NB4 (cell line): Measurements from ENCODE around the gene STK10.
"Not testable (repeated sequence)": the region's sequence is repeated elsewhere in the genome, so short reads cannot be mapped to it uniquely, and the experiment has no call there.

Source experiments
- DNase-seq: peaks from one replicate; pipeline ENCODE4 v3.0.0; 2010; ENCODE audit warnings: low read depth
- H3K4me3 ChIP-seq: one replicate; pipeline ENCODE4 v1.5.1; 2011; ENCODE audit warnings: mild to moderate bottlenecking, low read depth, low read length, moderate library complexity
- MYC ChIP-seq: IDR thresholded peaks from 2 replicates; pipeline ENCODE4 v1.6.1; 2011; ENCODE audit warnings: low read depth, low read length
- POLR2A ChIP-seq: IDR thresholded peaks from 2 replicates; pipeline ENCODE4 v1.6.1; 2011; ENCODE audit warnings: mild to moderate bottlenecking; ENCODE audit not compliant: insufficient read length; ENCODE audit errors: extremely low read depth
- TF ChIP-seq, protein P1 (sequence below): IDR thresholded peaks from 2 replicates; pipeline ENCODE4 v1.6.1; 2011; ENCODE audit warnings: low read depth, low read length
- TF ChIP-seq, protein P2 (sequence below): IDR thresholded peaks from one replicate; pipeline ENCODE4 v1.5.1; 2012; ENCODE audit warnings: low read depth, low read length

The STK10 gene

DNA sequence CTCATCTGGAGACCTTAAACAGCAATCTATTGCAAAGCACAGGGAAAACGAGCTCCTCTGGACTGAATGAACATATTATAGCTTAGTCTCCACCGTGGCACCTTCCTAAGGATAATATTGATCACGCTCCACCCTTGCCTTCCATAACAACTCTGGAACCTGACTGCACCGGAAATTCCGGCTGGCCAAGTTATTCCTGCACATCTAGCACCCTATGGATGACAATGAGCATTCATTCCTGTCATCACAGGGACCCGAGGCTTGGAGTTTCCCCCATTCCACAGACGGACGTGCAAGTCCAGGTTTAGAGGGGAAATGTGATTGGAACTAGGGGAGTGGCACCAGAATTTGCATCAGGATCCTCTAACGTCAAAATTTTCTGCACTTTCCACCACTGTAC lies 27.5 kb downstream of the STK10 start:
- H3K4me3 ChIP-seq: no peak overlapping the region
- DNase-seq: no peak
- TF ChIP-seq, protein P1, sequence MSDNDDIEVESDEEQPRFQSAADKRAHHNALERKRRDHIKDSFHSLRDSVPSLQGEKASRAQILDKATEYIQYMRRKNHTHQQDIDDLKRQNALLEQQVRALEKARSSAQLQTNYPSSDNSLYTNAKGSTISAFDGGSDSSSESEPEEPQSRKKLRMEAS: no peak
- TF ChIP-seq POLR2A (no peak), MYC (no peak)
- TF ChIP-seq, protein P2, sequence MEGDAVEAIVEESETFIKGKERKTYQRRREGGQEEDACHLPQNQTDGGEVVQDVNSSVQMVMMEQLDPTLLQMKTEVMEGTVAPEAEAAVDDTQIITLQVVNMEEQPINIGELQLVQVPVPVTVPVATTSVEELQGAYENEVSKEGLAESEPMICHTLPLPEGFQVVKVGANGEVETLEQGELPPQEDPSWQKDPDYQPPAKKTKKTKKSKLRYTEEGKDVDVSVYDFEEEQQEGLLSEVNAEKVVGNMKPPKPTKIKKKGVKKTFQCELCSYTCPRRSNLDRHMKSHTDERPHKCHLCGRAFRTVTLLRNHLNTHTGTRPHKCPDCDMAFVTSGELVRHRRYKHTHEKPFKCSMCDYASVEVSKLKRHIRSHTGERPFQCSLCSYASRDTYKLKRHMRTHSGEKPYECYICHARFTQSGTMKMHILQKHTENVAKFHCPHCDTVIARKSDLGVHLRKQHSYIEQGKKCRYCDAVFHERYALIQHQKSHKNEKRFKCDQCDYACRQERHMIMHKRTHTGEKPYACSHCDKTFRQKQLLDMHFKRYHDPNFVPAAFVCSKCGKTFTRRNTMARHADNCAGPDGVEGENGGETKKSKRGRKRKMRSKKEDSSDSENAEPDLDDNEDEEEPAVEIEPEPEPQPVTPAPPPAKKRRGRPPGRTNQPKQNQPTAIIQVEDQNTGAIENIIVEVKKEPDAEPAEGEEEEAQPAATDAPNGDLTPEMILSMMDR: no peak

DNA sequence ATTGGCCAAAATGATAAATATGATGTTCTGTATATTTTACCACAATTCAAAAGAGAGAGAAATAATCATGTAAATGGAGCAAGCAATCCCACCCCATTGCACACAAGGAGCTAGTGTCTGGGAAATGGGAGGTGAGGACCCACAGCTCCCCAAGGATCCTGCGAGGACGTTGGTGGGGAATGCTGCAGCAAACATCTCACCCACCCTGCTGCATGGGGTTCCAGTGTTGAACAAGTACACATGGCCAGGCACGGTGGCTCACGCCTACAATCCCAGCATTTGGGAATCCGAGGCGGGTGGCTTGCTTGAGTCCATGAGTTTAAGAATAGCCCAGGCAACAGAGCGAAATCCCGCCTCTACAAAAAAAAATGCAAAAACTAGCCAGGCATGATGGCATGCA lies 29.0 kb downstream of the STK10 start:
- H3K4me3 ChIP-seq: no peak overlapping the region
- DNase-seq: no peak
- TF ChIP-seq POLR2A (no peak), MYC (no peak)
- TF ChIP-seq, protein P2: no peak
- TF ChIP-seq, protein P1: no peak

DNA sequence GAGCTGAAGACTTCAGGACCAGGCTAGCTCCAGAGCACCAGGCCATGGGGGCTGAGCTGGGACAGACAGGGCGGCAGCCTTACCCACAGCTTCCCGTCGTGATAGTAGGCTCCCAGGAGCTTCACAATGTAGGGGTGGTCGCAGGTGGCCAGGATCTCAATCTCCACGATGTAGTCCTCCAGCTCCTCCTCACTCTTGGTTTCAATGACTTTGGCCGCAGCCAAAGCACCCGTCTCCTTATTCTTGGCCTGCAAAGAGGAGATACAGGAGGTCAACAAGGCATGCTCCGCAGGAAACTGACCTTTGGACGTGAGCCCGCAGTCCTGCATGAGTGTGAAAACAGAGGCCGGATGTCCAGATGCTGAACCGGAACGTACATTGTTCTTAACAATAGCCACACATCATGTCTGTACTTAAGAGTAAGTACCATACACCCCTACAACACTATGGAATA lies 31.5 kb downstream of the STK10 start:
- TF ChIP-seq, protein P2: no peak
- no peak for TF ChIP-seq MYC
- TF ChIP-seq, protein P1: no peak
- TF ChIP-seq POLR2A: no peak
- DNase-seq: no peak
- H3K4me3 ChIP-seq: no peak overlapping the region

DNA sequence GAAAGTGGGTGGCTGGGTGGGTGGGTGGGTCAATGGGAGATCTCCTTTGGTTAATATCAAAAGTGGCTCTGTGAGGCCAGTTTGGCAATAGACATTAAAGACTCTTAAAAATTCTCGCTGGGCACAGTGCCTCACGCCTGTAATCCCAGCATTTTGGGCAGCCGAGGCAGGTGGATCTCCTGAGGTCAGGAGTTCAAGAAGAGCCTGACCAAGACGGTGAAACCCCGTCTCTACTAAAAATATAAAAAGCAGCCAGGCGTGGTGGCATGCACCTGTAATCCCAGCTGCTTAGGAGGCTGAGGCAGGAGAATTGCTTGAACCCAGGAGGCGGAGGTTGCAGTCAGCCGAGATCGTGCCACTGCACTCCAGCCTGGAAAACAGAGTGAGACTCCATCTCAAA lies 32.9 kb downstream of the STK10 start:
- not testable (repeated sequence) for H3K4me3 ChIP-seq, DNase-seq

DNA sequence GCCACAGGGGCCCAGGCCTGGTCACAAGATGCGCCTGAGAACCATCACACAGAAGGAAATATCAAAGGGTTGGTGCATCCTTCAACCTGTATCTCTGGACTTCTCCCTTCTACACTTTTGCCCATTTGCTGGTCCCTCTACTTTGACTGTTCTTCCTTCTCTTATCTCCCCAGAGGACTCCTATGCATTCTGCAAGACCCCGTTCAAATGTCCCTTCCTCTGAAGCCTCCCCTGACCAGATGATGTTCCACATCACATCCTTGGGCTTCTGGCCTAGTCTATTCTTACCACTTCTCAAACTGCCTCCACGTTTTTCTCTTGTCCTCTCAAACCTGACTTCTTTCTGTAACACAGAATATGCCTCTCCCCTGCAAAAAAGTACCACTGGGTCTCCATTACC lies 34.3 kb downstream of the STK10 start:
- no peak overlapping the region for H3K4me3 ChIP-seq
- TF ChIP-seq, protein P1: no peak
- TF ChIP-seq POLR2A: no peak
- TF ChIP-seq, protein P2: no peak
- no peak for TF ChIP-seq MYC
- no peak for DNase-seq

DNA sequence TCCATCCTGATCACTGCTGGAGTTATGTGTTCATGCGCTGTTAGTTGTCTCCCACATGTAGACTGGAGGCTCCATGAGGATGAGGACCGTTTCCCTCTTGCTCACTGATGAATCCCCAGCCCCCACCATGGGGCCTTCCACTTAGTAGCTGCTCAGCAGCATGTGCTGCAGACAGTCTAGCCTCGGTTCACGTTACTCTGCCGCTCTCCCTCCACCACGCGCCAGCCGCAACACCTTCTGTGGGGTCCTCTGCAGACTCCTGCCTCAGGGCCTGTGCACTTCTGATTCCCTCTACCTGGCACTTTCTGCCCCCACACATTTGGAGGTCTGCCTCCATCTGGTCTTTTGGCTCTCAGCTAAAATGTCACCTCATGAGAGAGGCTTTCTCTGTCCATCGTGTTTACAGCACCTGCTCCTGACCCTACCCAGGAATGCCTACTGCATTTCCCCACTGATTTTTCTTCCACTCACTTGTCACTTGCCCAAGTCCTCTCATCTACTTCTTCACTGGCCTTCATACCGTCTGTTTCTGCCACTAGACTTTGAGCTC lies 36.3 kb downstream of the STK10 start:
- no peak for DNase-seq
- TF ChIP-seq, protein P2: no peak
- TF ChIP-seq, protein P1: no peak
- no peak overlapping the region for H3K4me3 ChIP-seq
